GM12878 (cell line): ENCODE data around the gene EP400. TPM values are rescaled to one million over a fixed set of nuclear protein-coding genes. Genes with fewer than 3 reads are reported as not detected.

Source experiments
- ATAC-seq: fragments of 200-7000 bp; cut with Tn5 transposase; 3 replicates; pipeline ENCODE4 v1.9.1; 2020; ENCODE audit warnings: mild to moderate bottlenecking, moderate library complexity
- BruUV-seq: library from RNA; stranded (reverse); fragments of 400-500 nt; replicated peaks from 2 replicates; lab custom pipeline; 2021; lab: Mats Ljungman, UMichigan
- CTCF ChIA-PET: fragments of 300-600 bp; sonication (Branson Sonifier 250); formaldehyde crosslinking; extraction: SDS; loops from one replicate; lab custom pipeline; 2021; ENCODE audit warnings: inconsistent platforms; lab: Yijun Ruan, JAX
- POLR2A ChIA-PET: fragments of 350-600 bp; formaldehyde crosslinking; extraction: SDS; loops from one replicate; lab custom pipeline; 2021; ENCODE audit warnings: inconsistent platforms; lab: Charles Lee
- RAD21 ChIA-PET: fragments of 300-600 bp; sonication (Branson Sonifier 250); formaldehyde crosslinking; loops from one replicate; lab custom pipeline; 2023; ENCODE audit warnings: antibody characterized with exemption; ENCODE audit not compliant: unreplicated experiment; lab: Charles Lee
- SMC1A ChIA-PET: fragments of 300-600 bp; sonication (Branson Sonifier 250); formaldehyde crosslinking; loops from one replicate; lab custom pipeline; 2023; ENCODE audit not compliant: unreplicated experiment, uncharacterized antibody; lab: Charles Lee
- DNase-seq: peaks from one replicate; pipeline ENCODE4 v3.0.0-alpha.2; 2011; ENCODE audit warnings: low read depth, low spot score
- FAIRE-seq: peaks from 3 replicates; lab custom pipeline; 2011; peaks lifted over from hg19 to GRCh38; lab: Jason Lieb, UNC
- H2AFZ ChIP-seq: 2 replicates; pipeline ENCODE4 v1.6.0; 2011; ENCODE audit warnings: low read depth, low read length, control low read depth; ENCODE audit not compliant: control insufficient read depth
- H3K27ac ChIP-seq: 2 replicates; pipeline ENCODE4 v1.5.1; 2011; ENCODE audit warnings: control low read depth; ENCODE audit not compliant: control insufficient read depth, insufficient read depth
- H3K27me3 ChIP-seq, 2 experiments: replicated peaks in 1 of 2; 2 replicates each; pipeline versions ENCODE4 v1.6.0 to v1.6.1; 2011; ENCODE audit warnings: low read length in 1 of 2; ENCODE audit not compliant: control insufficient read depth in 2 of 2, insufficient read depth in 2 of 2
- H3K36me3 ChIP-seq, 2 experiments: 2 replicates each; pipeline ENCODE4 v1.5.1; 2011; ENCODE audit warnings: low read length in 1 of 2; ENCODE audit not compliant: control insufficient read depth in 2 of 2, insufficient read depth in 2 of 2
- H3K4me1 ChIP-seq: 2 replicates; pipeline ENCODE4 v1.6.1; 2011; ENCODE audit warnings: mild to moderate bottlenecking, low read length, moderate library complexity, mixed read lengths; ENCODE audit not compliant: control insufficient read depth, insufficient read depth
- H3K4me2 ChIP-seq: 2 replicates; pipeline ENCODE4 v1.6.0; 2011; ENCODE audit warnings: control low read depth; ENCODE audit not compliant: control insufficient read depth, insufficient read depth
- H3K4me3 ChIP-seq: fragments of 200-600 bp; sonication (generic); 2 replicates; pipeline ENCODE4 v1.5.1; 2016
- H3K79me2 ChIP-seq: 2 replicates; pipeline ENCODE4 v1.6.0; 2011; ENCODE audit warnings: low read length; ENCODE audit not compliant: control insufficient read depth, insufficient read depth
- H3K9ac ChIP-seq: 2 replicates; pipeline ENCODE4 v1.8.0; 2011; ENCODE audit warnings: low read length, control low read depth, mixed read lengths; ENCODE audit not compliant: control insufficient read depth, insufficient read depth
- H3K9me3 ChIP-seq: replicated peaks from 3 replicates; pipeline ENCODE4 v1.5.1; 2011; ENCODE audit warnings: mild to moderate bottlenecking, low read length; ENCODE audit not compliant: control insufficient read depth, insufficient read depth
- H4K20me1 ChIP-seq: 2 replicates; pipeline ENCODE4 v1.6.0; 2011; ENCODE audit not compliant: control insufficient read depth, insufficient read depth
- CHD1 ChIP-seq: IDR thresholded peaks from 2 replicates; pipeline ENCODE4 v1.6.1; 2012; ENCODE audit warnings: low read depth, low read length, improper control_type of control experiment
- ESRRA ChIP-seq: IDR thresholded peaks from 2 replicates; pipeline ENCODE4 v1.6.1; 2012; ENCODE audit warnings: mild to moderate bottlenecking, low read length, improper control_type of control experiment
- LARP7 ChIP-seq: fragments of 450-650 bp; IDR thresholded peaks from 2 replicates; pipeline ENCODE4 v1.6.1; 2017; ENCODE audit warnings: mild to moderate bottlenecking
- STAT1 ChIP-seq: fragments of 450-650 bp; conservative IDR thresholded peaks from 2 replicates; pipeline ENCODE4 v1.6.1; 2014; ENCODE audit warnings: antibody characterized with exemption, mild to moderate bottlenecking
- ZBED1 ChIP-seq: IDR thresholded peaks from 2 replicates; pipeline ENCODE4 v1.6.1; 2016; ENCODE audit warnings: borderline replicate concordance
- WGBS: methylation state at CpG from one replicate; pipeline ENCODE4 v1.1.6; 2016; ENCODE audit warnings: low lambda C conversion rate; ENCODE audit not compliant: insufficient replicate concordance, insufficient coverage; ENCODE audit errors: missing lambda C conversion rate; 5-methylcytosine and 5-hydroxymethylcytosine counted together
- in situ Hi-C: fragments of 300-500 bp; cut with MboI; formaldehyde crosslinking; loops from 9 replicates; pipeline ENCODE4 v1.14.3; 2018; ENCODE audit warnings: mixed read lengths
- intact Hi-C: fragments of 100-400 bp; cut with micrococcal nuclease; formaldehyde crosslinking; loops from one replicate; pipeline ENCODE4 v1.14.2; 2022; ENCODE audit not compliant: unreplicated experiment
- polyA plus RNA-seq, 11 experiments: library from polyadenylated mRNA; depleted of rRNA in 4 of 11; unstranded in 6 of 11; stranded (reverse) in 5 of 11; fragments of >200 nt; fragmentation: Nextera tagmentation in 4 of 11; fragmentation: Illumina TruSeq in 1 of 11; extraction: Ambion mirVana in 4 of 11; extraction: Trizol in 1 of 11; gene quantifications; 1 replicate in 1 of 11; 2 replicates in 10 of 11; pipeline versions ENCODE4 v1.2.1 to v1.2.3, GENCODE V29; 2011 to 2016; ENCODE audit warnings: inconsistent platforms in 2 of 11, missing spikeins in 2 of 11, low read depth in 1 of 11
- total RNA-seq, 4 experiments: library from RNA; depleted of rRNA in 3 of 4; stranded (reverse); fragments of >200 nt in 3 of 4; fragmentation: Illumina TruSeq in 1 of 4; extraction: Trizol in 1 of 4; gene quantifications; 2 replicates each; pipeline versions ENCODE4 v1.2.1 to v1.2.3, GENCODE V29; 2013 to 2021
- TF ChIP-seq, protein P1 (sequence below): IDR thresholded peaks from 2 replicates; pipeline ENCODE4 v1.6.1; 2011; ENCODE audit warnings: low read depth, mild to moderate bottlenecking, low read length, moderate library complexity, borderline replicate concordance; ENCODE audit errors: extremely low read depth
- TF ChIP-seq, protein P2 (sequence below): IDR thresholded peaks from 2 replicates; pipeline ENCODE4 v1.6.1; 2012; ENCODE audit warnings: mild to moderate bottlenecking, low read depth, low read length
- TF ChIP-seq, protein P3 (sequence below): fragments of 450-650 bp; IDR thresholded peaks from 2 replicates; pipeline ENCODE4 v1.6.1; 2017; ENCODE audit warnings: mild to moderate bottlenecking, moderate library complexity

Gene EP400
- total and polyA plus RNA-seq, 10 of the 15 experiments (the other 5 are each of a cell fraction or from before 2014, with no cell fraction given), result 3.8 to 44.2 (median 8.4) TPM

DNA sequence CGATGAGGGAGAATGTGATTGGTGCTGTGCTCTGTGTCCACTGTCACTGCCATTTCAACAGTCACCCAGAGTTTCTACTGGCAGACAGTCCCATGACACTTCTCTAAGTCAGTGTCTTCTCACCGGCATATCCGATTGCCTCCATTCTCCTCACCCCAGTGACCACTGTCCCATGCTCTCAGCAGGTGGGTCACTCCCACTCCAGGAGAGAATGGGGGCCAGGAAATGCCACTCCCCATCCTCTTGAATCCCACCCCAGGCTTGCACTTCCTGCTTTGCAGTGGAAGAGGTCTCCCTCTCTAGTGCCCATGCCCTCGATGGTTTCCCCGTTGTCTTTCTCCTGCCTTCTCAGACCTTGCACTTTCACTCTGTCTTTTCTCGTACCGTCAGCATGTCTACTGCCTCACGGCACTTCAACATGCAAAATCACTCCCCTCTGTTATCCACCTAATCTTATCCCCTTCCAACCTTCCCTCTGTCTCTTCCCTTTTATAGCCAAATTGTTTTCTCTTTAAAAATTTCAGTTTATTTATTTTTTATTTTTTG is 2.2 kb upstream of the EP400 start (continued):
- TF ChIP-seq, protein P1, sequence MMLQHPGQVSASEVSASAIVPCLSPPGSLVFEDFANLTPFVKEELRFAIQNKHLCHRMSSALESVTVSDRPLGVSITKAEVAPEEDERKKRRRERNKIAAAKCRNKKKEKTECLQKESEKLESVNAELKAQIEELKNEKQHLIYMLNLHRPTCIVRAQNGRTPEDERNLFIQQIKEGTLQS, result no peak
- TF ChIP-seq ESRRA, result no peak
- TF ChIP-seq, all 136 proteins: peak for 0

DNA sequence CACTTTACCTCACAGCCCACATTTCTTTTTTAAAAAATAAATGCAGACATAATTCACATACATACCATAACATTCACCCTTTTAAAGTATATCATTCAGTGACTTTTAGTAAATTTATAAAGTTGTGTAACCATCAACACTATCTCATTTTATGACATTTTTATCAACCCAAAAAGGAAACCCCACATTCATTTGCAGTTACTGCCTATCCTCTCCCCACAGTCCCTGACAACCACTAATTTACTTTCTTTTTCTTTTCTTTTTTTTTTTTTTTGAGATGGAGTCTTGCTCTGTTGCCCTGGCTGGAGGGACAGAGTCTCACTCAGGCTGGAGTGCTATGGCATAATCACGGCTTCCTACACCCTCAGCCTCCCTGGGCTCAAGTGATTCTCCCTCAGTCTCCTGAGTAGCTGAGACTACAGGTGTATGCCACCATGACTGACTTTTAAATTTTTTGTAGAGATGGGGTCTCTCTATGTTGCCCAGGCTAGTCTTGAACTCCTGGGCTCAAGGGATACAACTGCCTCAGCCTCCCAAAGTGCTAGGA is 1.5 kb upstream of the EP400 start:
- WGBS, result 100% methylated on average over 1 of the region's 1 CpG
- SMC1A ChIA-PET, result no interaction called here
- no peak overlapping the region for H3K4me2 ChIP-seq
- TF ChIP-seq ZBED1 (no peak), CHD1 (no peak), STAT1 (no peak), LARP7 (no peak)
- TF ChIP-seq, protein P2, sequence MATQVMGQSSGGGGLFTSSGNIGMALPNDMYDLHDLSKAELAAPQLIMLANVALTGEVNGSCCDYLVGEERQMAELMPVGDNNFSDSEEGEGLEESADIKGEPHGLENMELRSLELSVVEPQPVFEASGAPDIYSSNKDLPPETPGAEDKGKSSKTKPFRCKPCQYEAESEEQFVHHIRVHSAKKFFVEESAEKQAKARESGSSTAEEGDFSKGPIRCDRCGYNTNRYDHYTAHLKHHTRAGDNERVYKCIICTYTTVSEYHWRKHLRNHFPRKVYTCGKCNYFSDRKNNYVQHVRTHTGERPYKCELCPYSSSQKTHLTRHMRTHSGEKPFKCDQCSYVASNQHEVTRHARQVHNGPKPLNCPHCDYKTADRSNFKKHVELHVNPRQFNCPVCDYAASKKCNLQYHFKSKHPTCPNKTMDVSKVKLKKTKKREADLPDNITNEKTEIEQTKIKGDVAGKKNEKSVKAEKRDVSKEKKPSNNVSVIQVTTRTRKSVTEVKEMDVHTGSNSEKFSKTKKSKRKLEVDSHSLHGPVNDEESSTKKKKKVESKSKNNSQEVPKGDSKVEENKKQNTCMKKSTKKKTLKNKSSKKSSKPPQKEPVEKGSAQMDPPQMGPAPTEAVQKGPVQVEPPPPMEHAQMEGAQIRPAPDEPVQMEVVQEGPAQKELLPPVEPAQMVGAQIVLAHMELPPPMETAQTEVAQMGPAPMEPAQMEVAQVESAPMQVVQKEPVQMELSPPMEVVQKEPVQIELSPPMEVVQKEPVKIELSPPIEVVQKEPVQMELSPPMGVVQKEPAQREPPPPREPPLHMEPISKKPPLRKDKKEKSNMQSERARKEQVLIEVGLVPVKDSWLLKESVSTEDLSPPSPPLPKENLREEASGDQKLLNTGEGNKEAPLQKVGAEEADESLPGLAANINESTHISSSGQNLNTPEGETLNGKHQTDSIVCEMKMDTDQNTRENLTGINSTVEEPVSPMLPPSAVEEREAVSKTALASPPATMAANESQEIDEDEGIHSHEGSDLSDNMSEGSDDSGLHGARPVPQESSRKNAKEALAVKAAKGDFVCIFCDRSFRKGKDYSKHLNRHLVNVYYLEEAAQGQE, result no peak
- TF ChIP-seq, protein P3, sequence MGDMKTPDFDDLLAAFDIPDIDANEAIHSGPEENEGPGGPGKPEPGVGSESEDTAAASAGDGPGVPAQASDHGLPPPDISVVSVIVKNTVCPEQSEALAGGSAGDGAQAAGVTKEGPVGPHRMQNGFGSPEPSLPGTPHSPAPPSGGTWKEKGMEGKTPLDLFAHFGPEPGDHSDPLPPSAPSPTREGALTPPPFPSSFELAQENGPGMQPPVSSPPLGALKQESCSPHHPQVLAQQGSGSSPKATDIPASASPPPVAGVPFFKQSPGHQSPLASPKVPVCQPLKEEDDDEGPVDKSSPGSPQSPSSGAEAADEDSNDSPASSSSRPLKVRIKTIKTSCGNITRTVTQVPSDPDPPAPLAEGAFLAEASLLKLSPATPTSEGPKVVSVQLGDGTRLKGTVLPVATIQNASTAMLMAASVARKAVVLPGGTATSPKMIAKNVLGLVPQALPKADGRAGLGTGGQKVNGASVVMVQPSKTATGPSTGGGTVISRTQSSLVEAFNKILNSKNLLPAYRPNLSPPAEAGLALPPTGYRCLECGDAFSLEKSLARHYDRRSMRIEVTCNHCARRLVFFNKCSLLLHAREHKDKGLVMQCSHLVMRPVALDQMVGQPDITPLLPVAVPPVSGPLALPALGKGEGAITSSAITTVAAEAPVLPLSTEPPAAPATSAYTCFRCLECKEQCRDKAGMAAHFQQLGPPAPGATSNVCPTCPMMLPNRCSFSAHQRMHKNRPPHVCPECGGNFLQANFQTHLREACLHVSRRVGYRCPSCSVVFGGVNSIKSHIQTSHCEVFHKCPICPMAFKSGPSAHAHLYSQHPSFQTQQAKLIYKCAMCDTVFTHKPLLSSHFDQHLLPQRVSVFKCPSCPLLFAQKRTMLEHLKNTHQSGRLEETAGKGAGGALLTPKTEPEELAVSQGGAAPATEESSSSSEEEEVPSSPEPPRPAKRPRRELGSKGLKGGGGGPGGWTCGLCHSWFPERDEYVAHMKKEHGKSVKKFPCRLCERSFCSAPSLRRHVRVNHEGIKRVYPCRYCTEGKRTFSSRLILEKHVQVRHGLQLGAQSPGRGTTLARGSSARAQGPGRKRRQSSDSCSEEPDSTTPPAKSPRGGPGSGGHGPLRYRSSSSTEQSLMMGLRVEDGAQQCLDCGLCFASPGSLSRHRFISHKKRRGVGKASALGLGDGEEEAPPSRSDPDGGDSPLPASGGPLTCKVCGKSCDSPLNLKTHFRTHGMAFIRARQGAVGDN, result no peak
- TF ChIP-seq, all 136 proteins: peak for 0
- H3K27me3 ChIP-seq, result no peaks in the 10 kb centered on the region
- H3K4me1 ChIP-seq, result peaks cover 3% of the 10 kb centered on the region; the same call in 1 of the 2 replicates
- ATAC-seq (no peak), DNase-seq (no peak), FAIRE-seq (no peak)
- no peaks in the 10 kb centered on the region for H4K20me1 ChIP-seq
- BruUV-seq, result no TSS peak
- POLR2A ChIA-PET, result no interaction called here
- no peak overlapping the region for H3K9ac ChIP-seq
- no peak overlapping the region for H2AFZ ChIP-seq
- H3K36me3 ChIP-seq, result no peaks in the 10 kb centered on the region; a peak in 2 of 4 replicates
- in situ Hi-C loops (no loop called here), intact Hi-C loops (loop anchor here (2.0 kb wide), 1 partner anchor 19 kb away; the partner anchor contains the start of gene PUS1)
- no peak overlapping the region for H3K4me3 ChIP-seq
- H3K9me3 ChIP-seq, result no peaks in the 10 kb centered on the region
- CTCF ChIA-PET, result interaction anchor here (0.7 kb wide), 1 partner anchor 13 kb away, joined by 4 read pairs; no protein-coding TSS in a partner anchor
- H3K79me2 ChIP-seq, result peaks cover 25% of the 10 kb centered on the region
- RAD21 ChIA-PET, result no interaction called here
- H3K27ac ChIP-seq, result no peak overlapping the region
